RWPE2 (cell line): ENCODE results near the gene BTG2.

ENCODE experiments used
- ATAC-seq: fragments of 200-7000 bp; cut with Tn5 transposase; 3 replicates; pipeline ENCODE4 v1.9.1; 2021; ENCODE audit warnings: low read depth
- DNase-seq: peaks from one replicate; pipeline ENCODE4 v3.0.0-alpha.2; 2020; ENCODE audit warnings: low spot score
- H3K27ac ChIP-seq: fragments of 450-650 bp; 2 replicates; pipeline ENCODE4 v1.5.1; 2017; ENCODE audit warnings: mild to moderate bottlenecking; ENCODE audit not compliant: poor library complexity, severe bottlenecking
- H3K27me3 ChIP-seq: fragments of 250-450 bp; sonication (Bioruptor Pico); 2 replicates; pipeline ENCODE4 v1.5.1; 2021; ENCODE audit warnings: mild to moderate bottlenecking, moderate library complexity; ENCODE audit not compliant: insufficient read depth, poor library complexity, severe bottlenecking
- H3K36me3 ChIP-seq: fragments of 250-450 bp; sonication (Bioruptor Pico); 2 replicates; pipeline ENCODE4 v1.5.1; 2020; ENCODE audit warnings: low read depth, mild to moderate bottlenecking, moderate library complexity
- H3K4me1 ChIP-seq: fragments of 250-450 bp; sonication (Bioruptor Pico); 2 replicates; pipeline ENCODE4 v1.5.1; 2021; ENCODE audit warnings: mild to moderate bottlenecking, moderate library complexity; ENCODE audit not compliant: insufficient read depth, poor library complexity, severe bottlenecking
- H3K4me3 ChIP-seq: fragments of 250-450 bp; sonication (Bioruptor Pico); 2 replicates; pipeline ENCODE4 v1.5.1; 2021; ENCODE audit warnings: mild to moderate bottlenecking, moderate library complexity; ENCODE audit not compliant: severe bottlenecking
- H3K9me3 ChIP-seq: fragments of 250-450 bp; sonication (Bioruptor Pico); 2 replicates; pipeline ENCODE4 v1.5.1; 2021; ENCODE audit warnings: mild to moderate bottlenecking, moderate library complexity; ENCODE audit not compliant: severe bottlenecking
- CTCF ChIP-seq: fragments of 450-650 bp; IDR thresholded peaks from one replicate; pipeline ENCODE4 v1.5.1; 2017; ENCODE audit warnings: mild to moderate bottlenecking, moderate library complexity; ENCODE audit not compliant: poor library complexity, severe bottlenecking

BTG2 gene

DNA sequence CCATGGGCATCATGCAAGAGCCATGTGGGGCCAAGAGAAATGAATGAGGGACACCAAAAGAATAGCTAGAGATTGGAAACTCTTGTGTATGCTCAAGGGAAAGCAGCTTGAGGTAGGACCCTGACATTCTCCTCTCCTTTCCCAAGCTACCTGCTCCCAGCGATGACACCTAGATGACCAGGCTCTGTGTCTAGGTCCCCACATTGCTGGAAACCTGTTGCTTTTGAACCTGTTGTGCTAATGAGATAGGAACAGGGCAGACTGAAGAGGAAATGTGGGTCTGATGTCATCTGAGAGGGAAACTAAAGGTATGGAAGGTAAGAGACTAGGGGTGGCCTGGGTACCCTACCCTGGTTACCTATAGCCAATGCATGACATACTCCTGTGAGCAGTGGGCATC, 43.8 kb downstream of the BTG2 start:
- no peak for TF ChIP-seq CTCF
- DNase-seq (no peak), ATAC-seq (no peak)
- H3K4me3 ChIP-seq = no peak overlapping the region
- H3K9me3 ChIP-seq = no peaks in the 10 kb centered on the region
- H3K4me1 ChIP-seq = no peaks in the 10 kb centered on the region
- no peak overlapping the region for H3K27ac ChIP-seq
- no peaks in the 10 kb centered on the region for H3K27me3 ChIP-seq
- H3K36me3 ChIP-seq = no peaks in the 10 kb centered on the region

DNA sequence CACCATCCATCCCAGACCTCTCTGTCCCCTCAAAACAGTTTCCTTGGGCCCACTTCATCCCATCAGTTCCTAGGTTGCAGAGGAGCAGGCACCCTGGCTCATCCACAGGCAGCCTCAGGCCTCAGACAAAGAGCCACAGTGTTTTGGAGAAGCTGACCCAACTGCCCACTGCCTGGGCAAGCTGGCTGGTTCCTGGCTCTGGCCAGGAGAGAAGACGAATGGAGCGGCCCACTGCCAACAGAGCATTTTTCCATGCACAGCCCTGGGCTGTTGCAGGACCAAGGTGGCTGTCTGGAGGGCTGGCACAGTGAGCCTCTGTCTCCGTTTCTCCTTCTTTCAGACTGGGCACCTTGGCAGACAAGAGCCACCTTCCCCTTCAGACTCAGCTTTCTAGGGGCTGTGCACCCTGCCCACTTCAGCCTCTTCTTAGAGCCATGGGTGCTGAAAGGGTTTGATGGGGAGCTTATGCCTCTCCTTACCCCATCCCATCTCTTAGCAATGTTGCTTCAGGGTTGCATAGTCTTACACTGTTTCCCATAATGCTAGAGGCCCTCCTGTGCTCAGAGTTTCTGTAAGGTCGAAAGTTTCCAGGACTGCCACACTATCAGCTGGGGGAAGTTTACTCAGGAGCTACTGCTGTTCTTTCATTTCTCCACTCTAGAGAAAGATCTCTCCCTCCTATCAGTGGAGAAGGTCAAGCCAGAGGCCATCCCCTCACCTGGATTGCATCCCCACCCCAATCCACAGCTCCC, 44.6 kb downstream of the BTG2 start:
- H3K27me3 ChIP-seq = no peaks in the 10 kb centered on the region
- ATAC-seq = no peak

DNA sequence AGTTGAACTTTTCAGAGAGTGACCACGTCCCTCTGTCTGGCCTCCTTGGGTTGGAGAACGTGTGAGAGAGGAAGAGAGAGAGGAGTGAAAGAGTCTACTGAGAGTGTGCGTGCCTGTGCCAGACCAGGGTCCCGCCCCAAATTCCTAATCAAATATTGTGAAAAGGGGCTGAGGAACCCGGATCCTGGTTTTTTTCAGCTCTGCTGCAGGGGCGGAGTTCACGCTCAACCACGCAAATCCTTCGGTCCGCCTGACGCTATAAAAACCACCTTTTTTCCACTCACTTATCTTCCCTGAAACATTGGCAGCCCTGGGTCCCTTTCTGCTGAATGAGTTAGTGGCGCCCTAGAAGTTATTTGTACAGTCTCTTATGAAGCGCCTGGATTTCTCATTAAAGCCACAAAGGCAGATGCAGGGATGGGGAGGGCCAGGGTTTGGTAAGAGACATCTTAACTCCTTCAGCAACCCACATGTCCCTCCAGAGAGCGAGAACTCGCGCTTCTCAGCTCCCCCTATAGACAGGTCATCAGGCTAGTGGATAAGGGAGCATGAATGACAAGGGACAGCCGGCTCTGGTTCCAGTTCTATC, 45.8 kb downstream of the BTG2 start, which contains the start of gene FMOD:
FMOD (minus strand) TSS at position 86 of the 589 bp plus-strand sequence. CDS start 2,852 bp downstream, outside the sequence.
- H3K4me3 ChIP-seq = no peak within 1 kb of the TSS
- ATAC-seq = peak; percentile 25; the same call in 1 of the 3 replicates

More for the DNA sequence above, 44.6 kb downstream of the BTG2 start:
- Histone ChIP-seq H3K4me3 (no peak overlapping the region), H3K9me3 (no peaks in the 10 kb centered on the region), H3K4me1 (no peaks in the 10 kb centered on the region), H3K36me3 (no peaks in the 10 kb centered on the region), H3K27ac (no peak overlapping the region)
- TF ChIP-seq CTCF = no peak
- DNase-seq = no peak

DNA sequence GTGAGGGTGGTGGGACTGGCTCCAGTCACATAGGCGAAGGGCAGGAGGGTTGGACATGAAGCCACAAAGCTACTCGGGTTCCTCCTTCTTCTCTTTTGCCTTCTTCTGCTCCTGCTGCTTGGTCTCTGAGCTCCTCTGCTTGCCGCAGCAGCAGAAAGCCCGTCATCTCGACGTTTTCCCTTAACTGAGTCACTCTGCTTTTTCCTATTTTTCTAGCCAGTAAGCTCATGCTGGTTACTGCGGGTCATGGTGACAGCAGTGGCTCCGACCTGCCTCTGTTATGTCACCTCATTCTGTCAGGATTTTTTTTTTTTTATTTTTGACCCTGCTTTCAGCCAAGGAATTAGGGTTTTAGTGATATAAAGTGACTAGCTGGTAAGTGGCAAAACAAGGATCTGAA, 48.2 kb downstream of the BTG2 start:
- DNase-seq (no peak), ATAC-seq (no peak)
- Histone ChIP-seq H3K36me3 (no peaks in the 10 kb centered on the region), H3K27me3 (no peaks in the 10 kb centered on the region), H3K4me1 (no peaks in the 10 kb centered on the region), H3K4me3 (no peak overlapping the region), H3K9me3 (no peaks in the 10 kb centered on the region), H3K27ac (no peak overlapping the region)
- TF ChIP-seq CTCF = no peak

More for the DNA sequence above, 45.8 kb downstream of the BTG2 start, which contains the start of gene FMOD:
- Histone ChIP-seq H3K36me3 (no peaks in the 10 kb centered on the region), H3K9me3 (no peaks in the 10 kb centered on the region), H3K27ac (no peak within 1 kb of the TSS), H3K27me3 (no peaks in the 10 kb centered on the region), H3K4me1 (no peaks in the 10 kb centered on the region)
- no peak for DNase-seq
- TF ChIP-seq CTCF = peak; percentile 9

- peaks cover under 1% of the 10 kb centered on the region for H3K27me3 ChIP-seq
- ATAC-seq (no peak), DNase-seq (no peak)
- no peak for TF ChIP-seq CTCF
- H3K36me3 ChIP-seq = no peaks in the 10 kb centered on the region
- H3K4me1 ChIP-seq = no peaks in the 10 kb centered on the region
- no peak overlapping the region for H3K27ac ChIP-seq
- H3K9me3 ChIP-seq = no peaks in the 10 kb centered on the region
- H3K4me3 ChIP-seq = no peak overlapping the region
Observed at GRCh38 chr1:203354246-203354645, 48.9 kb downstream of the BTG2 start.
